NCI-H345 (cell line): ENCODE measurements around the gene CTNNA3.

Experiments
- DNase-seq: peaks from one replicate; lab custom pipeline; 2025; lab: John Stamatoyannopoulos, UW

The CTNNA3 gene

DNA sequence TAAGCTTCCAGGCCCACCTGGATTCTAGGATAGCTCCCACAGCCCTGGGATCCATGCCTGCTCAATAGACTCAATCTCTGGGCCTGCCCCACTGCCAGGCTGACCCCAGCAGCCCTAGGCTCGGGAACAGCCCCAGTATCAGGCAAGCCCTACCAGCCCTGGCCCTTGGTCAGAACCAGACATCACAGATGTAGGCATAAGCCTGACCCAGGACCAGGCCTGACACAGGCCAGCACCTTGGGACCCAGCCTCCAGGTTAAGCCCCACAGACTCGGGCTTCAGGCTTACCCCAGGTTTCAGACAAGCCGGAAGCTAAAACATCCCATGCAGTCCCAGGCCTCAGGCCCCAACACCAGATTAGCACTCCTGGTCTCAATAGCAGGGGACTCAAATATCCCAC is 1046.4 kb downstream of the CTNNA3 start:
- DNase-seq: no peak

DNA sequence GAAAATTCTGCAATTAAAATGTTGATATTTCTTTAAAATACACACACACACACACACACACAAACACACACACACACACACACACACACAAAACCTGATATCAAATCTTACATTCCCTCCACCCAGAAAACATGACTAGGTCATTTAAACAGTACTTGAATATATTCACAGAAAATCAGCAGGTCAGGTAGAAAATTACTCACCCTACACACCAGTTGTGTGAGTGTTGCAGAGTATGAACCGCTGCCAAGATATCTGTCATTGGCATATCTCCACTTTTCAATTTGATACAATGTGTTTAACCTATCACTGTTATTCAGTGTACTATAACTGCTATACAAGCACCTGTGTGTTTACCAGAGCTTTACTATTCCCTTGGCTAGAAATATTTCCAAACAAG is 1053.8 kb downstream of the CTNNA3 start:
- no peak for DNase-seq

DNA sequence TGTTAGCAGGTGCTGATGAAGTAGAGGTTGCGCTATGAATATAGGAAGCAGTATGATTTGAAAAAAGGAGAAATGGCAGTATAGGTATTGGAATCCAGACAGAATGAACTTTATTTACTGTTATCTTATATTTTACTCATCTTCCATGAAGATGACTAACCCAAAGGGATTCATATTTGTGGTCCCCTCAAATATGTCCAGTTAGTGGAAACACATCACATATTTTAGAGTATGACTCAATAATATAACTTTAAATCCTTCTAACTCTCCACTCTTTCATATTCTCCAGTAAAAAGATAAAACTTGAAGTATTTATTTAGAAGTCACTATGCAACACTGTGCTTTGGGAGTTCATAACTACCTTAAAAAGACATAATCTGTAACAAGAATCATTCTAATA is 1056.6 kb downstream of the CTNNA3 start:
- DNase-seq: no peak

DNA sequence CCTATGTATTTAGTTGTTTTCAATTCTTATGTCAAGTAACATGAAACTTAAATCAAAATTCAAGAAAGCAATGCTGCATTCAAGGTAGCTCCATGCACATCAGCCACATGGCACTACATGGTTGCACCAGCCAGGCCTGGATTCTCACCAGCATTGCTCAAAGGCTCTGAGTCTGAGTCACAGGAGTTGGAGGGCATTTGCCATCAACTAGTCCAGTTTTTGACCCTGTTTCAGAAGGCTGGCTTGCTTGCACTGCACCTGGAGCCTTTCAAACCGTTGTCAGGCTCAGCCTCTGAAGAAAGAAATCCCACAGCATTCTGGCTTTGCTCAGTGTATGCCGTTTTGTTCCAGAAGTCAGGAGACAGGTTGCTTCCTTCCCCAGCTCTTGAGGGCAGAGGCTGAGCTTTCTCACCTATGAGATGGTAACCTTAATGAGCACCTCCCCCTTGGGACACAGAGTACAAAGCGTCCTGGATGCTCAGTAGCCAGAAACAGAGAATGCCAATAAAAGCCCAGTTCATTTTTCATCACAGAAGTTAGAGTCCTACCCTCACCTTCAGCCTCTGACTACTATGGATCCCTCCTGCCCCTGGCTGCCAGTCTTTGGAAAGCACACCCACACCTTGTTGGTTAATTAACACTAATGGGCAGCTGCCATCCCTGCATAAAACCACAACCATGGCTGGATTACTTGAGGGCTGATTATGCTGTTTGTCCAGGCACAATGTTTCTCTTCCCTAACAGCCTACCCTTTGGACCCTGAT is 1058.5 kb downstream of the CTNNA3 start:
- DNase-seq: no peak

DNA sequence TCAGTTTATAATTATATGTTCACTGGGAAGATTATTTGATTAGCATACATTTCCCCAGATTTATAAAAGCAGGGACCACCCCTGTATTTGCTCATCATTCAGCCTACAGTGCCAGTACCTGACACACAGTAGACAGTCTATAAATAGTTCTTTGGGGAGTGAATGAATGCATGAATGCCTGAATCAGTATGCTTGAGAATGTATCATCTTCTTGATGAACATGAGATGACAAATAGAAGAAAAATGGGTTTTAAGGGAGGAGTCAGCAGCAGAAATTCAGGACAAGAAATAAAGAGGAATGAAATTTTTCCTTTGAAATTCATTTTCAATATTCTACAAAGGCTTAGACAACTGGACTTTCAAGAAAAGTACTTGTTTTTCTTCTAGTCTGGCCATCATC is 1066.0 kb downstream of the CTNNA3 start:
- no peak for DNase-seq

DNA sequence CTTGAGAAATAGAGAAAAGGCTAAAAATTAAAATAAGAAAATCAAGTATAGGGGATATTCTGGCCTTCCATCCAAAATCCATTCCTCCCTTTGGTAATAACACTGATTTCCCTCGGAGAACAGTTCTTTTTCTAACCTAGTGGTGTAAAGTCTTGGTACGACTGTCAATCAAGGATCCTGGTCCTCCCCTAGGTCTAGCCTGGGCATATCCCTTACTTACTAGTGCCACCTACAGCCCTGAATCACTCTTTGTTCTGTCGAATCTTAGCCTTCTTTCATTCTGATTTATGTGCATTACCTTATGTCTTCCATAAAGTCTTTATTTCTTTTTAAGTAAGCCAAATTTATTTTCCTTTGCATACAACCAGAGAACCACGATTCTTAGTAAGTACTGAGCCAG is 1068.8 kb downstream of the CTNNA3 start:
- no peak for DNase-seq

DNA sequence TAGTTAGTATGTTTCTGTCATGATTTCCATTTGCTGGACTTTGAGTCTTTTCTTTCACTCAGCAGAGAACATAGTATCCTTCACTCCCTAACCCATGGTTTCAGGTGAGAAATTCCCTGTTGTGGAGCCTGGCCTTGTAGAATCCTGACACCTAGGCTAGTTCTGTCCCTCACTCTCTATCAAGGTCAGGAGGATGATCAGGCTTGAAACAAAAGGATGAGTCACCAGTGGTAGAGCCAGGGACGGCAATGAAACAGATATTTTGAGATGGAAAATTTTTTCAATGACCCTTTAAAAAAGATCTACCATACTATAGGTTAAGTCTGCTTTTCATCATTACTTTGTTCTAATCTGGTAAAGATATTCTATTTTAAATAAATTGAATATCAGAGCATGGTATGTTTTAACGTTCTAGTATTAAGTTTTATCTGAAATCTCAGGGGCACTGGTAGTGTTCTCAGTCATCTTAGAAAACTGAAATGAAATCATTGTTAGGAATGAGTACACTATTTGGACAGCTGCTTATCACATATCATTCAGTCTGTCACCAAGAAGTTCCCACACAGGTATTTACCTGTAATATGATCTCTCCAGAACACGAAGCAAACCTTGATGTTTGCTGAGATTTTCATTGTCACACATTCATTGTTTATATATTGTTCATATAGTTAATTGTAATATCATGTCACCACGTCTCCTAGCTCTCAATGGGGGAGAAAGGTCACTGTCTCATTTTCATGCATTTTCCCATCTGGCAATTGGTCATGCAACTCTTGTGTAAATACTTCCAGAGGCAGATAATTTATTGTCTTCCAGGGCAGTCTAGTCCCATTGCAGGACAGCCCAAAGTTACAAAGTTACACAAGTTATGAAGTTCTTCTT is 1070.0 kb downstream of the CTNNA3 start:
- no peak for DNase-seq

DNA sequence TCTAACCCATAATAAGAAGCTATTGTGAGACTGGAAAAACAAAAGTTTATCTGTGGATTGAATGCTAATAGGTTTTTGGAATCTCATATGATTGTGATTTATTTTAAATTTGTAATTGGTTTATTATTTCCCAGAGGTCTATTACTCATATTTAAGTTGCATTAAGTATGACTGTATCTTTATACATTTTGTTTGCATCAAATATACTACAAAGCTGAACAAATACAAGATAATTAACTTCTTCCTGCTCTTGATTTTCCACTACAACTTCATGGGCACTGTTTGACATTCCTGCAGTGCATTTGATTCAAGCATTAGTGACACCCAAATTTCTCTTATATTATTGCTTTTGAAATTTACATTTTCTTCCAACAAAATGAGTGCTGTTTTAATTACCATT is 1073.9 kb downstream of the CTNNA3 start:
- no peak for DNase-seq

DNA sequence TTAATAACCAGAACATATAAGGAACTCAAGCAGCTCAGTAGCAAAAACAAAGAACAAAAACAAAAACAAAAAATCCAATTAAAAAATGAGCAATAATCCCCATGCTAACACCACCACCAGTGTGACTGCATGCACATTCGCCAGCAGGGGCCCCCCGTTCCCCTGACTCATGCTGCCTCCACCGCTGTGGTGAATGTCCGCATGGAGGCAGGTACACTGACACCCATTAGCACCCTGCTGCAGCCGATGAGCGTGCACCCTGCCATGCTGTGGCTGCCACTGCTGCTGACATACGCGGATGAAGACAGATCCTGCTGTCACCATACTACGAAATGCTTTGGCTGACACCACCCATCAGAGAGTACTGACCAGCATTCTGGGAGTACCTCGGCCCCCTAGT is 1091.8 kb downstream of the CTNNA3 start:
- no peak for DNase-seq

DNA sequence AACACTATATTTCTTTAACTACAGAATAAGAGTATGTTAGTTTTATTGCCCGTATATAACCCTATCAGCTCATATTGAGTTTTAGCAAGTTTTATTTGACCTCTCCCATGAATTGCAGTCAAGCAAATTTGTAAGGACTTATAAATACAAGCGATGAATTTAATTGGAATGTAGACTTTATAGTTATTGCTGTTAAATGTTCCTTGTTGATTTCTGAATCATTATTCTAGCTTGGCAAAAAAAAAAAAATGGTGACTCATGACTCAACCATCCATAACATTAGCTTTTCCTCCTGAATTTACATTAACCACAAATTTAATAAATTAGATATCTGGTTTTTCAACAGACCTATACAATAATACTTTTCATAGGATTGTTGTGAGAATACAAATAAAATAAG is 1104.1 kb downstream of the CTNNA3 start:
- no peak for DNase-seq

DNA sequence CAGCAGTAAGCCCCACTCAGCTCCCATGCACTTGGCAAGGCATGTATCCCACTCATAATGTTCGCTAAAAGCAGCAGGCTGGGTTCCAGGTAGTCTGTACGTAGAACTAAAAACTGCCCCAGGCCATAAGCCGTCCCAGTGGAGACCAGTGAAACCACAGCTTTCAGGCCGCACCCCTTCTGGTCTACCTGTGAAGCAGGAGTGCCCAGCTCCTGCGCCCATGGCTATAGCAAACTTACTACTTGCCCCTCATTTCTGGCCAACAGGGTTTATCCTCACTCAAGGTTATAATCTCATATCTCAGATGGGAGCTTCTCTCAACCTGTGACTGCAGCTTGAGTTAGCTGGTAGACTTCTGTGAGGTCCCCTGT is 1108.3 kb downstream of the CTNNA3 start:
- no peak for DNase-seq

DNA sequence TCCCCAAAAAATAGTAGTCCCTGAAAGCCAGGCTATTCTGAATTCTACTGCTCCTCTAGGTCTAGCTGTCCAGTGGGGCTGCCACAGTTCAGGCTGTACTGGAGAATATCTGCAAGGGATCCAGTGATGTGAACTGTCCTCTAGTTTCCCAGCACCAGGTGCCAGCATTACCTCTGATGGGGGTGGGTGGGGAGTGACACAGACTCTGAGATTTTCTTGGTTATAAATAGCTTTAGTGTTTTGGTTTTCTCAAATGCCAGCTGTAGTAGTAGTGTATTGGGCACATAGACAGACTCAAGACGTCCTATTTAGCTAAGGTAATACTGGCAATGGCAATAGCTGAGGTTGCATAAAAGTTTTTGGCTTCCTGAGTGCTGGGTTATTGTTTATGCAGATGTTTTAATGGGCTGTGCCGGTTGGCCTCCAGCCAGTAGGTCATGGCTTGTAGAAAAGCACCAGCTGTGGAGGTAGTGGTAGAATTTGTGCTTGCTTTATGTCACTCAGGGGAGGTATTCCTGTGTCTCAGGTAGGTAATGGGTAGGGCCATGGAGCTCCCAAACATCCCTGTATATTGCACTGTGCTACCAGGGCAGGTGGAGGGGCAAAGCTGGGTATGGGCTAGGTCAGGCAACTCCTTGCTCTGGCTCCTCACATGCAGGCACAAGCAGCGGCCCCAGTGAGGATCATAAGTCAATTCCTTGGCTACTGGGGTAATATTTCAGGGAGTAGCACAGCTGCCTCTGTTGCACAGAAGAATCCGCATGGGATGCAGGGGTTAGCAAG is 1108.9 kb downstream of the CTNNA3 start:
- DNase-seq: no peak

DNA sequence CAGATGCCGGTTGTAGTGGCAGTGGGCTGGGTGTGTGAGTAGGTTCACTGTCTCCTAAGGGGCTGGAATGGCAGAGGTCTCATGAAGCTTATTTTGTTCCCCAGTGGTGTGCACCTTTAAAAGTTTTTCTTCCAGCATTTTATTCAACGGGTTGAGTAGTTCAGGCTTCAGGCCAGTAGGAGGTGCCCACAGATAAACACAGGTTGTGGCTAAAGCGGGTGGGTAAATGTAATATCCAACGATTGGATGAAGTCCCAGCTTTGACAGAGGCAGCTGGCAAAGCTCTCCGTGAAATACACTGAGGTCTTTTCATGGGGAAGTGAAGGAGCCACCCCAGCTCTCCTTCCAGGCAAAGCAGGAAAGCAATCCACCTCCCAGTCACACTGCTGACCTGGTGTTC is 1109.9 kb downstream of the CTNNA3 start:
- no peak for DNase-seq

DNA sequence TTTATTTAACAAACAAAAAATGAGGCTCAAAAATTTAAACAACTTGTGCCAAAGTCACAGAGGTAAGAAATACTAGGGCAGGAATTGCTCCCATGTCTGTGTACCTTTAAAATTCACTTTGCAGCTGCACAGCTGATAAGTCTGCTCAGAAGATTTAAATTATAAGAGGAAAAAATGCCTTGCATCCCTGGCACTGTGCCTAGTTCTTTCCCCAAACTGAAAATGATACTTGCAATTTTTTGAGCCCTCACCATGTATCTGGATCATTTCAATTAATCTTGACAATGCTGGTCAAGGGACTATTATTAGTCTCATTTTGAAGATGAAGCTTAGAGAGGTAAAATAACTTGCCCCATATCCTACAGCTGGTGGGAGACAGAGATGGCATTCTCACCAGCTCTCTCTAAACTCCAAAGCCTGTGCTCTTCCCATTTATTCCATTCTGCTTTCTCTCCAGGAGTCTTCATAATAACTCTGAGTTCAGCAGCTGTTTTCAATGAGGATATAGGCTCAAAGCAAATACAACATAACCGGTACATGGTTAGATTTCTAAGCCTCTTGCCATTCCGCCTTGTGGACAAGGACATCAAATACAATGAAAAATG is 1120.6 kb downstream of the CTNNA3 start:
- no peak for DNase-seq

DNA sequence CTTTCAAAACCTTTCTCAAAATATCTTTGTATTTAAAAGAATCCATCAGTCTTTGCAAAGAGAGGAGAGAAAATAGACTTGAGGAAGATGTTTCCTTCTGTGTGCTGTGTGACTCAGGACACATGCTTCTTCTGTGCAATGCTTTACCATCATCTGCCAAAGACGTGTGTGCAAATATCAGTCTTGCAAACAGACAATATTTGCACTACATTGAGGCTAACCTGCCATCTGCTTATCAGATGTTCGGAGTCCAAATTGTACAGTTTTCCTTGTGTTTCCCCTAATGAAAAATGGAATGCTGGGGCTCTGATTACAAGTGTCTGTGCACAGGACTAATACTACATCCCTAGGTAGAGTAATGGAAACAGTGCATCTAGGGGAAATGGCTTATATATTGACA is 1123.3 kb downstream of the CTNNA3 start:
- no peak for DNase-seq

DNA sequence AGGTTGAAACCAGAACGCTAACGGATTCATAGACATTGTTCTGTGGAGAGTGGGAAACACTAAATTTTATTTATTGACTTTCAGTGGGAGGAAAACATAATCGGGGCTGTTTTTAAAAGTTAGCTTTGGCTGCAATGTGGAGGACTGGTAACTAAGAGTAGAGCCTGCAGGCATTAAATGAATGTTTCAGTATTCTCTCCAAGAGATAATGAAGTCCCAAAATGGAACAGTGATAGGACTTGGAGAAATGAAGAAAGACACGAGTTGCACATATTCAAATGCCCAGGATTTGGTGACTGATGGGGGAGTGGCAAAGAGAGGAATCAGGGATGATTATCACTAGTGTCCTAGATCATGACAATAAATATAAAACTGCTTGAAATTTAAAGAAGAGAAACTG is 1130.0 kb downstream of the CTNNA3 start:
- DNase-seq: no peak

DNA sequence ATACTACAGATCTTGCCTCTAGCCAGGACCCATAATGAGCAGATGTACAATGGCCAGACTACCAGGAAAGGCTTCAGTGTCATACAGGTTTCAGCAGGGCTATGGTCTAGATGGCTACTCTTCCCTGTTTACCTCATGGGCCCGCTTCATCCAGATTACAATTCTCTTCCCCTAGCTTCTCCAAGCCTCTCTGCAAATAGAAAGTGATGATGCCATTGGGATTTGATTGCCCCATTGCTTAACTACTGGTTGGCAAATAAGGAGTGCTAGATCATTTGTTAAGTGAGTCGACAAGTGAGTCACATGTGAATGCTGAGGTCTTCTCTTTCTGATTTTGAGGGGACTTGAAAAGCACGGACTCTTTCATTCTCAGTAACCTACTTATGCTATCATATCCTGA is 1131.7 kb downstream of the CTNNA3 start:
- DNase-seq: no peak

DNA sequence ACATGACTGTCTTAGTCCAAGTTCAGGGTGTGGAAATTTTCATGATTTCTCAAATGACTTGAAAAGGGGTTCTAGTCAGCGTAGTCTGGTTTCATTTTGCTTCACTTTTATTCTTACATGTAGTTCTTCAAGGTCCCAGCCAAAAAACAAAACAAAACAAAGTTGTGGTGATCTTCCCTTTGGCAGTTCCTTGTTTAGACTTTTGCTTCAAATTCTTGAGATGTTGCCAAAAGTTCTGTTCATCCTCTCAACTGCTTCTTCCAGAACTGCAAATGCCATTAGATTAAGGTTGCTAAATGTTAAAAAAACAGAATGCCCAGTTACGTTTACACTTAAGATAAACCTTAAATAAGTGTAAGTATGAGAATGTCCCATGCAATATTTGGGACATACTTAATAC is 1140.9 kb downstream of the CTNNA3 start:
- no peak for DNase-seq

DNA sequence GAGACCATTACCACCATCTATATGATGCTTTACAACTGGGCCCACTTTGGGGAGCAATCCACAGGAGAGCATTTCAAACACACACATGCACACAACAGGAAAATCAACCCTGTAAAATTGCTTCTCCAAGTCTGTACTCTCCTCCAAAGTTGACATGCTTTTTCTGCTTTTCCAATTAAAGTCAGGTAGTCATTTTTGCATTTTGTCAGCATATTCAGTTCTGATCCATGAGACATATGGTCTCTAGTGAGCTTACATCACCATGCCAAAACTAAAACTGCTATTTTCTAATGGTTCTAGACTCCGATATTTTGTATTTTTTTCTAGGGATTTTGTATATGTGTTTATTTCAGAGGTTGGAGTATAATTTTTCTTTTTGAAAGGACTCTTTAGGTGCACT is 1143.7 kb downstream of the CTNNA3 start:
- no peak for DNase-seq

DNA sequence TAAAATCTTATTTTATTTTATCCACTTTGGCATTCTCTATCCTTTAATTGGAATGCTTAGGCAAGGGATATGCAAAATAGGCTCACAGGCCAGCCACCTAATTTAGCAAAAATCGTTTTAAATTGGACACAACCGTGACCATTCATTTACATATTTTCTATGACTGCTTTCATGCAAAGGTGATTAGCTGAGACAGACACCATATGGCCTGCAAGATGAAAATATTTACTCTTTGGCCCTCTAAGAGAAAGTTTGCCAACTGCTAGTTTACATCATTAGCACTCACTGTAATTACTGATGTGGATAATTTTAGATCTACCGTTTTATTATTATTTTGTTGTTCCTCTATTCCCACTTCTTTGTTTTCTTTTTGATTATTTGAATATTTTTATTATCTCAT is 1145.6 kb downstream of the CTNNA3 start:
- DNase-seq: no peak

DNA sequence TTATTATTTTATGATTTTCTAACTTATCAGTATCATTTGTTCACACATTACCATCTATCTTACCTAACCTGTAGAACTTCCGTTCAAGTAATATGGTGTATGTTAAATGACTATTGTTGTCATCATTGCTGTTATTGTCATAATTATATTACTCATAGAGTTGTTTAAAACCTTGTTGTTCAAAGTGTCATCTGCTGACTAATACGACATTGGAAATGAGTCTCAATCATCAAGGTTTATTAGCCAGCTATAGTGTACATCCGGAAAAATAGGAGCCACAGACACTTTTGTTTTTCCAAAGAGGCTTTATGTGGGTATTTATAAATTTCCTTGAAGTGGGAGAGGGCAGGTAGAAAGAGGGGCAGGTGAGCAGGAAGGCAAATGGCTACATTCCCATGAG is 1157.1 kb downstream of the CTNNA3 start:
- DNase-seq: no peak

DNA sequence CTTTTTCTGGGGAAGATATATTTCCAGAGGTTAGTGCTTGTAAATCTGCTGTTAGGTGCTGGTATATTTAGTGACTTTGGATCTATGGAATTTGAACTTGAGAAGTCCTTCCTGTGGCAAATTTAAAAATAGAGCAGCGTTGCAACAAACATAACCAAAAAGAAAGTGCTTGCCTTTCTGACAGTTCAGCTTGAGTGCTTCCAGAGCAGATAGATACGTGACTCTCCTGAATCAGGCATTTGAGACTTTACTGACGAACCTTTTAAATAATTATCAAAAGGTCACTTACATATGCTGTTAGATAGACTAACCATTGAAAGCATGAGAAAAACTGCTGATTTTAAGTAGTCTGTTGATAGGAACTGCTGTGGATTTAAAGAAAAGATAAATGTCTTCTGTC is 1157.6 kb downstream of the CTNNA3 start:
- no peak for DNase-seq
